HG02884 (cell line): ENCODE data around the gene PSME2.

Experiments
- ATAC-seq: cut with Tn5 transposase; IDR thresholded peaks from one replicate; pipeline ENCODE4 v1.9.1; 2021; ENCODE audit warnings: mild to moderate bottlenecking, moderate library complexity; ENCODE audit not compliant: unreplicated experiment

Gene PSME2

GRCh38 chr14:24136684-24137528 lies 9.5 kb downstream of the PSME2 start:
- ATAC-seq = no peak

GRCh38 chr14:24135834-24136683 lies 10.4 kb downstream of the PSME2 start, which contains the start of gene PSME1:
PSME1 (plus strand) TSS chr14:24136194; CDS start chr14:24136263, 69 bp downstream.
- ATAC-seq = peak; percentile 74

GRCh38 chr14:24135584-24135833 lies 10.9 kb downstream of the PSME2 start:
- ATAC-seq = no peak

GRCh38 chr14:24133735-24134134 lies 12.7 kb downstream of the PSME2 start:
- no peak for ATAC-seq

GRCh38 chr14:24132976-24133375 lies 13.4 kb downstream of the PSME2 start:
- ATAC-seq = no peak

- ATAC-seq = no peak
These were observed 14.2 kb downstream of the PSME2 start for GRCh38 chr14:24132061-24132685.

- no peak for ATAC-seq
These were observed 14.9 kb downstream of the PSME2 start for GRCh38 chr14:24131549-24131966.

- ATAC-seq = no peak
These were observed 15.5 kb downstream of the PSME2 start for GRCh38 chr14:24130717-24131548.

- ATAC-seq = no peak
These were observed 16.1 kb downstream of the PSME2 start, which contains the start of gene FITM1 for GRCh38 chr14:24130380-24130716. FITM1 (plus strand) TSS chr14:24130659; CDS start chr14:24131564, 905 bp downstream.

GRCh38 chr14:24129410-24129998 lies 16.9 kb downstream of the PSME2 start:
- no peak for ATAC-seq

- no peak for ATAC-seq
These were observed 18.7 kb downstream of the PSME2 start for GRCh38 chr14:24127673-24128072.

- no peak for ATAC-seq
These were observed 19.5 kb downstream of the PSME2 start for GRCh38 chr14:24126939-24127338.

GRCh38 chr14:24123424-24124417 lies 22.7 kb downstream of the PSME2 start:
- ATAC-seq = peak; percentile 61

GRCh38 chr14:24122898-24123297 lies 23.5 kb downstream of the PSME2 start:
- no peak for ATAC-seq

GRCh38 chr14:24122416-24122815 lies 24.0 kb downstream of the PSME2 start:
- ATAC-seq = no peak

GRCh38 chr14:24121210-24121609 lies 25.2 kb downstream of the PSME2 start:
- no peak for ATAC-seq

GRCh38 chr14:24119691-24120090 lies 26.7 kb downstream of the PSME2 start:
- ATAC-seq = no peak

- no peak for ATAC-seq
These were observed 29.2 kb downstream of the PSME2 start for GRCh38 chr14:24117179-24117578.
